IgD-negative memory B cell (primary cell): ENCODE results near the gene SOX5. TPM values are rescaled to one million over a fixed set of nuclear protein-coding genes. Genes with fewer than 3 reads are reported as not detected.

Source experiments
- H3K27ac Mint-ChIP-seq, 3 donors: one replicate each; pipeline ENCODE4 v1.8.0; 2020 to 2022; ENCODE audit warnings: mild to moderate bottlenecking in 3 of 3, mixed read lengths in 3 of 3, moderate library complexity in 1 of 3
- H3K27me3 Mint-ChIP-seq: one replicate; pipeline ENCODE4 v1.8.0; 2021; ENCODE audit warnings: mixed read lengths
- H3K36me3 Mint-ChIP-seq: one replicate; pipeline ENCODE4 v1.8.0; 2020; ENCODE audit warnings: mild to moderate bottlenecking, mixed read lengths
- H3K4me1 Mint-ChIP-seq, 3 donors: one replicate each; pipeline ENCODE4 v1.8.0; 2020 to 2022; ENCODE audit warnings: mixed read lengths in 3 of 3, mild to moderate bottlenecking in 1 of 3
- H3K4me3 Mint-ChIP-seq, 4 donors: one replicate each; pipeline ENCODE4 v1.8.0; 2020 to 2022; ENCODE audit warnings: mild to moderate bottlenecking in 4 of 4, mixed read lengths in 4 of 4, moderate library complexity in 3 of 4
- H3K9me3 Mint-ChIP-seq, 3 donors: one replicate each; pipeline ENCODE4 v1.8.0; 2020 to 2021; ENCODE audit warnings: mixed read lengths in 3 of 3, mild to moderate bottlenecking in 1 of 3
- polyA plus RNA-seq: library from polyadenylated mRNA; unstranded; fragments of 300-500 nt; fragmentation: Illumina TruSeq; gene quantifications from one replicate; pipeline ENCODE4 v1.2.3, GENCODE V29; 2021

Gene SOX5
- polyA plus RNA-seq: 11.0 TPM

DNA sequence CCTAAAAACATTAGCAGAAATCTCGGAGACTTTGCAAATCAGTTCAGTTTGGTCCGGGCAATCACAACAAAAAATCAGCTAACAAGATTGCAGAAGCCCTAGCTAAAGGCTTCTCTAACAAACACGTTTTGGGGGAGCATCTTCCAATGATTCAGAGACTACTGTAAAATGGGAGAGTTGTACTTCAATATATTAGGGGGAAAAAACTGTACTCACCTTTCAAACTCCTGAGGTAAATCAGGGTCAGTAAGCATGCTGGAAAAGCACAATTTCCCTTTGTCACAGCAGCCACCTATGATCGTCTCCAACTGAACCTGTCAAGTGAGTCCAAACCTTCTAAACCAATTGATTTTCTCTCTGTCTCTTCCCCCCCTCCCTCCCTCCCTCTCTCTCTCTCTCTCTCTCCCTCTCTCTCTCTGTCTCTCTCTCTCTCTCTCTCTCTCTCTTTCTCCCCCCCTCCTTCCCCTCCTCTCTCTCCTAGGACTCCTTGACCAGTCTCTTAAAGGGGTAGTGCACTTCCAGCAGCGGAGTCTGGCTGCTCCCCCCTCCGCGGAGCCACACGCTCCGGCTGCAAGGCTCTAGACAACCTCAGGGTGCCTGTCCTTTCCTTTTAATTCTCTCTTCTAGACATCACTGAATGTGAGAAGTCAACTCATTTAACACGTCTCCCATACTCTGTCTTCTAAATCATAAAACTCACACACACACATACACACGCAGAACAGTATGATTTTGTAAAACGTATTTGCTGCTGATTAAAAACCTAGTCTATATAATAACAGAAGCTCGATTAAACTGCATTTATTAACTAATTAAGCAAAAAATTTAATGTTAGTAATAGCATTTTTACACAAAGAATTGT is at the start of gene SOX5:
Gene SOX5 (minus strand): TSS at position 323 of the 862 bp plus-strand sequence. CDS start 69 bp downstream, at position 254.
- no peak within 1 kb of the TSS for H3K27ac Mint-ChIP-seq
- no peaks in the 10 kb centered on the region for H3K4me1 Mint-ChIP-seq
- no peaks in the 10 kb centered on the region for H3K36me3 Mint-ChIP-seq
- H3K9me3 Mint-ChIP-seq: no peaks in the 10 kb centered on the region
- no peak within 1 kb of the TSS for H3K4me3 Mint-ChIP-seq
- H3K27me3 Mint-ChIP-seq: no peaks in the 10 kb centered on the region

DNA sequence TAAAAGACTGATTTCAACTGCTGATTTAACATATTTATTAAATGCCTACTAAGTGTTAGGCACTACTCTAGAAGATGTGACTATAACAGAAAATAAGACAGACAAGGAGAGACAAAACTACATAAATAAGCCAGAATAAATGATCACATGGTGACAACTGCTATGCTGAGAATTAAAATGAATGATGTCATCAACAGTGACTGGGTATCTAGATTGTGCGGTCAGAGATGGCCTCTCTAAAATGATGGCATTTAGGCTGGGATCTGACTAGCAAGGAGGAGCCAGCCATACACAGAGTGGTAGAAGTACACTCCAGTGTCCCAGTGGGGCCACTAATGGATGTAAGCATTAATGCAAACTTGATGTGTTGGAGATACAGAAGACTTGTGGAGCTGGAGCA is 37.6 kb upstream of the SOX5 start:
- Mint-ChIP-seq H3K27ac (no peak overlapping the region), H3K36me3 (peaks cover 4% of the 10 kb centered on the region), H3K4me1 (no peaks in the 10 kb centered on the region), H3K27me3 (no peaks in the 10 kb centered on the region), H3K9me3 (no peaks in the 10 kb centered on the region), H3K4me3 (no peak overlapping the region)

DNA sequence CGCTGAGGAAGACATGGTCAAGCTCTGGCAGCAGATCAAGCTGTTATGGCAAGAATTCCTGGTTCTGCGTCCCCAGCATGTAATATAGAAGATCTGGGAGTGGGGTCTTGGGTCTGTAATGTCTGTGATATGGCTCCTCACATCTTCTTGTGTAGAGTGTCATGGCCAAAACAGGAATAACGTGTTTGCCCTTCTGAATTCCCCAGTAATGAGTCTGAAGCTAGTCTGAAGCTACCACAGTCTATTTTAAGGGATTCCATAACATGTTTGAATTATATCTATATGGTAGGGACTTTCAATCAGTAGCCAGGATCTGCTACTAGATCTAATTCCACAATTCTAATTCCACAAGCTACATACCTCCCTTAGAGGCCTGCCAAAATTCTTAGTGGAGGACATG is 31.4 kb upstream of the SOX5 start:
- Mint-ChIP-seq H3K27me3 (no peaks in the 10 kb centered on the region), H3K27ac (no peak overlapping the region), H3K9me3 (no peaks in the 10 kb centered on the region), H3K4me1 (no peaks in the 10 kb centered on the region), H3K4me3 (no peak overlapping the region), H3K36me3 (no peaks in the 10 kb centered on the region)

DNA sequence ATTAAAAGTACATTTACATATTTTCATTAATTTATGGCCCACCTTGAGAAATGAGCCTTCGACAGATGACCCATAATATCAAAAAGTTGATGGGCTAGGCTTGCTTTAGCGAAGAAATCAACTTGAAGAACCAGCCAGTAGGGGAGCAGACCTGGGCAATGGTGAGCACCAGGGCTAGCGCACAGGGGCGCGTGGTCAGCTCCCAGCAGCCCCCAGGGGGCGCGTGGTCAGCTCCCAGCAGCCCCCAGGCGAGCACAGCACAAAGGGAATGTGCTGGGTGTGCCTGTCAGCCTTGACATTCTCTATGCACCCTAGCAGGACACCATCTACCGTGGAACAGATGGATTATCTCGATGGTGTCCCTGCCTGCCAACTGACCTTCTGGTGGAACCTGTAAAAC is 15.3 kb upstream of the SOX5 start:
- H3K4me1 Mint-ChIP-seq: no peaks in the 10 kb centered on the region
- no peaks in the 10 kb centered on the region for H3K9me3 Mint-ChIP-seq
- H3K4me3 Mint-ChIP-seq: no peak overlapping the region
- no peaks in the 10 kb centered on the region for H3K27me3 Mint-ChIP-seq
- H3K27ac Mint-ChIP-seq: no peak overlapping the region
- no peaks in the 10 kb centered on the region for H3K36me3 Mint-ChIP-seq

DNA sequence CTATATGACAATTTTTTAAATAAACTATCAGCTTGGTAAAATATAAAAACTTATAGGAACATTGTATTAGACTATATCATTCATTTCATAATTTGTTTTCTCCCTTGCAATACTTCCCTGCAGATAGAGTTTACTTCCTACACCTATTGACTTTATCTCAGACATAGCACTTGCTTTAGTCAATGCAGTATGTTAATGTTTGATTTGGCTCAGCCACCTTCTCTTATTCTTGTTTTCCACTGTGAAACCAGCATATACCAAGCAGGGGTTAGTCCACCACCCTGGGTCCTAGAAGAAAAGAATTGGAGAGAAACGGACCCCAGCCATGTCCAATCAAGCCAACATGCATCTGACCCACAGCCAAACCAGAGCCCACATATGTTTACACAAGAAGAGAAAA is 10.4 kb upstream of the SOX5 start:
- no peaks in the 10 kb centered on the region for H3K36me3 Mint-ChIP-seq
- no peaks in the 10 kb centered on the region for H3K9me3 Mint-ChIP-seq
- H3K27ac Mint-ChIP-seq: no peak overlapping the region
- H3K4me1 Mint-ChIP-seq: no peaks in the 10 kb centered on the region
- no peaks in the 10 kb centered on the region for H3K27me3 Mint-ChIP-seq
- no peak overlapping the region for H3K4me3 Mint-ChIP-seq

DNA sequence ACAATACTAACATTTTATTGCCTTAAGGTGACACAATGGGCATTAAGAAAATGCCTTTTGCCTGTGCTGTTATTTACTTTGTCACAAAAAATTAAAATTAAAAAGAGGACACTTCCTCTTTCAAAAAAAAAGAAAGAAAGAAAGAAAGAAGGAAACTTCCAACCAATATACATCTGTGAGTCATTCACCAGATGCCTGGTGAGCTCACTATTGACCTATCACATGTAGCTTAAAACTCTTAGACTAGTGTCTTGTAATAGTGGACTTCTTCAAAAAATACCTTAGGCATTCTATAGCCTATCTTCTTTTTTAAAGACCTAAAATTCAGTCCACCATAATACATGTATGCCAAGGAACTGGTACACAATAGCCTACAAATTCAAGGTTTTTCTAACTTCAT is 4.9 kb upstream of the SOX5 start:
- Mint-ChIP-seq H3K36me3 (no peaks in the 10 kb centered on the region), H3K9me3 (no peaks in the 10 kb centered on the region), H3K4me3 (no peak overlapping the region), H3K27ac (no peak overlapping the region), H3K27me3 (no peaks in the 10 kb centered on the region), H3K4me1 (no peaks in the 10 kb centered on the region)

DNA sequence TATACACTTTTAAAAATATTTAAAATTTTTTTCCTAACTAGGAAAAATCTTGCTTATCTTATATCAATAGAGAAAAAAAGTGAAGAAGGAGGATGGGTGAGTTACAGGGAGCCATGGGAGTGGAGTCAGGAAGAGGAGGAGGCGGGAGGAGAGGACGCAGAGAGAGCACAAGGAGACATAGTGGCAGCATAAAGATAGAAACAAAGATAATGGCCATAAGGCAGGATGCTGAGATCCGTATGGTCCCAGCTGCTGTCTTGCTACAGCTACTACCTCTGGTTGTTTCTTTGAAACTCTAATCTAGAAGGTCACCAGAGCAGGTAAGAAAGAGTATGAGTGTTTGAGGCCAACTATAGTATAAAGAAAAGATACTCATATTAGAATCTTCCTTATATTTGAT is 2.6 kb upstream of the SOX5 start:
- H3K4me3 Mint-ChIP-seq: no peak overlapping the region
- H3K27me3 Mint-ChIP-seq: no peaks in the 10 kb centered on the region
- no peak overlapping the region for H3K27ac Mint-ChIP-seq
- no peaks in the 10 kb centered on the region for H3K9me3 Mint-ChIP-seq
- no peaks in the 10 kb centered on the region for H3K36me3 Mint-ChIP-seq
- H3K4me1 Mint-ChIP-seq: no peaks in the 10 kb centered on the region

DNA sequence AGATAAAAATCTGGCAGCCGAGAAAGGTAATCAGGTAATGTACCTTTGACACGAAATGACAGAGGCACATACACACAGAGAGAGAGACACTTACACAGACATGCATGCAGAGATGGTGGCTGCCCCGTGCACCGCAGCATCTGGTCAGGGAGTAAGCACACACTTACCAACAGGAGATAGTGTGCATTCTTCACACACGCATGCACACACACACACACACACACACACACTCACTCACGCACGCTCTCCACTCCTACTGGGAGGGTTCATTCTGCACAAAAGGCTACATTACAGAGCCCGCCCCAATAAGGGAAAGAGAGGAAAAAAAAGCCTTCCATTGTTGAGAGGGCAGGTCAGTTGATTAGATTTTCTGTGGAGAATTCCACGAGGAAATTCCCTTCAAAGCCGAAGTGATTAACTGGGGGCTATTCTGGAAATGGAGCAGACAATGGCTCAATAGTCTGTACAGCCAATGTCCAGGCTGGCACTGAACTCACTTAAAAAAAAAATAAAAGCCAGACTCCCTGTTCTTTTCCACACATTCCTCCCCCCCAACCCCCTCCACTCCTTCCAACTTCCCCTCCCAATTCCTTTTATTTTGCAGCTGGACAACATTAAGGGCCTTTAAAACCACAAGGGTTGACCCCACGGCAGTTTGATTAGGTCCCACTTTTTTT is 1.4 kb upstream of the SOX5 start:
- Mint-ChIP-seq H3K27me3 (no peaks in the 10 kb centered on the region), H3K36me3 (no peaks in the 10 kb centered on the region), H3K9me3 (no peaks in the 10 kb centered on the region), H3K4me3 (no peak overlapping the region), H3K4me1 (no peaks in the 10 kb centered on the region), H3K27ac (no peak overlapping the region)

DNA sequence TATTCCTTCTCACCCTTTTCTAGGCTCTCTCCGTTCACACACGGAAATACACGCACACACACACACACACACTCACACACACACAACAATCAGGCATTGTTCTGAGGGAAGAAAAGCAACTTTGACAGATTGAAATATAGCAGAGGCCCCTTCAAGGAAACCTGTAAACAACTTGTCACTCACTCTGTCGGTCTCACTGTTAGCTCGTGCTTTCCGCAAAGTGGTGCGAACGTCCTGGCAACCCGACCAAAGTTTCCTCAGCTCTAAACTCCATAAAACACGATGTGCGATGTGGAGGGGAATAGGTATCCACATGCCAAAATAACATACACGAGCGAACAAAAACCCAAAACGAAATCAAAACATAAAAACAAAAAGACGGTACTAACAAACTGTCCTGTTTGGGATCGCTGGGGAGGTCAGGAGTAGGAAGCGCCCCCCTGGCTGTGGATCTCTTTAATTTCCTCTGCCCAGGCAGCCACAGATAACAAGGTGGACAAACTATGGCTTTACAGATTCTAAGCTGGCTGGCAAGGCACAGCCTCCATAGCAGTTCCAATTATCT is 822 bp upstream of the SOX5 start:
- Mint-ChIP-seq H3K27ac (no peak overlapping the region), H3K4me1 (no peaks in the 10 kb centered on the region), H3K4me3 (no peak overlapping the region), H3K36me3 (no peaks in the 10 kb centered on the region), H3K9me3 (no peaks in the 10 kb centered on the region), H3K27me3 (no peaks in the 10 kb centered on the region)

DNA sequence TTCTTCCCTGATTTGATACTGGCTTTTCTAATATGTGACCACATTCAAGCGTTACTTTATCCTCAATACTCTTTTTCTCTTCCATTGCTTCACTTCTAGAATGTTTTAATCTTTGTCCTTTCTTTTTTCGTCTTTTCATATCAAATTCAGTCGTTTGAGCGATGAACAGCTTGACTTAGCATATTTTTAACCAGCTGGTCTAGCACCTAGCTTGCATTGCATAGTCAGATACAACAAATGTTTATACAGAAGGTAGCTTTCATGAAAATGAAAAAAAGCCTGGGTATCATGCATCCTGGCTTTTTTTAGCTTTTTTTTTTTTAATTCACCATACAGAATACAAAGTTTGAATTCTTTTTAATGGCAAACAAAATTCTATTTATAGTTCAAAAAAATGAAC is 1.2 kb downstream of the SOX5 start:
- H3K4me3 Mint-ChIP-seq: no peak overlapping the region
- no peaks in the 10 kb centered on the region for H3K9me3 Mint-ChIP-seq
- H3K27ac Mint-ChIP-seq: no peak overlapping the region
- no peaks in the 10 kb centered on the region for H3K36me3 Mint-ChIP-seq
- H3K4me1 Mint-ChIP-seq: no peaks in the 10 kb centered on the region
- H3K27me3 Mint-ChIP-seq: no peaks in the 10 kb centered on the region

DNA sequence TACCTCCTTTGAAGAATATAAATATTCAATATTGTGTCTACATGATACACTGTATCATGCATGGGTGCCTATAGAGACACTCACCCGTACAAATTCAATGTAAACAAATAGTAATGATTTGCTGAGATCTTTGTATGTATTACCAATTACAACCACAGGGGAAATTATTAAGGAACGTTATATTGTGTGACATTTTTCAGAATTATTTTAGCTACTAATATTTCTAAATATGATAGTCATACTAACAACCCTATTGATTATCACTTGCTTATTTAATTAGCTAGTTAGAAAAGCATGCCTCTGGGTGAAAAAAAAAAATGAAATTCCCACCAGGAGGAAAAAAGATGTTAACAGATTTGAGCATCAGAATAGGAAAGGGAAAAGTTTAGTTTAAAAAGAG is 2.1 kb downstream of the SOX5 start:
- no peaks in the 10 kb centered on the region for H3K9me3 Mint-ChIP-seq
- no peaks in the 10 kb centered on the region for H3K36me3 Mint-ChIP-seq
- no peak overlapping the region for H3K4me3 Mint-ChIP-seq
- H3K27me3 Mint-ChIP-seq: no peaks in the 10 kb centered on the region
- no peak overlapping the region for H3K27ac Mint-ChIP-seq
- no peaks in the 10 kb centered on the region for H3K4me1 Mint-ChIP-seq

DNA sequence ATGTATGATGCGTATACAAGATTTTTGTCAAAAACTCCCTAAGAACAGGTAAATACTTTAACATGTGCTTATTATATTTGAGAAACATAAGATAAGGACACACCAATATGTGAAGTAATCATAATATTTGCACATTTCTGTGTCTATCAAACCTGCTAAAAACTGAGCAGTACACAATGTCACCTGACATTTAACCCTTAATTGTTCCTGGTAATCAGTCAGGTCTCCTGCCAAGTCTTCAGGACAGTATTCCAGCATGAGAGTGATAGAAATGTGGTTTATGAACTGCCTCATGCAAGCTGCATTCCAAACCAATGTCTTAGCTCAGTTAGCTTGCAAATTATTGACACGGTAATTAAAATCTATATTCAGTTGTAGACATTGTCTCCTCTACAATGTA is 4.2 kb downstream of the SOX5 start:
- Mint-ChIP-seq H3K27ac (no peak overlapping the region), H3K27me3 (no peaks in the 10 kb centered on the region), H3K4me1 (no peaks in the 10 kb centered on the region)

DNA sequence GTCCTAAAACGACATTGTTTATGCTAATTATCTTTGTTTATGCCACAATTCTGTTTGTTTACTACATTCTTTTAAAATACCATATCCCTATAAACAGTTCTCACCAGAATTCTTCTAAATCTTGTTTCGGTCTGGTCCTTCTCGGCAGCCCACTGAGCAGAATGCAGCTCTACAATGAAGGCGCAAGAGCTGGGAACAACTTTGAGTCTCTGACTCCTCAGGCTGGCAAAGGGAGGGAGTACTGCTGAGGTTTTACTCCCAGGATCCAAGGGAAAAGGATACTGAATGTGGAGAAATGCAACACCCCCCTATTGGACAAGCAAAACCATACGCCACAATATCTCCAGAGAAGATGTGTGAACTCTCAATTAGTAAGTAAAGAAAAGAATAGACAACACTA is 5.4 kb downstream of the SOX5 start:
- Mint-ChIP-seq H3K27ac (no peak overlapping the region), H3K36me3 (no peaks in the 10 kb centered on the region), H3K4me3 (no peak overlapping the region), H3K9me3 (no peaks in the 10 kb centered on the region), H3K4me1 (no peaks in the 10 kb centered on the region), H3K27me3 (no peaks in the 10 kb centered on the region)

More for the DNA sequence above, 4.2 kb downstream of the SOX5 start:
- Mint-ChIP-seq H3K36me3 (no peaks in the 10 kb centered on the region), H3K4me3 (no peak overlapping the region), H3K9me3 (no peaks in the 10 kb centered on the region)

DNA sequence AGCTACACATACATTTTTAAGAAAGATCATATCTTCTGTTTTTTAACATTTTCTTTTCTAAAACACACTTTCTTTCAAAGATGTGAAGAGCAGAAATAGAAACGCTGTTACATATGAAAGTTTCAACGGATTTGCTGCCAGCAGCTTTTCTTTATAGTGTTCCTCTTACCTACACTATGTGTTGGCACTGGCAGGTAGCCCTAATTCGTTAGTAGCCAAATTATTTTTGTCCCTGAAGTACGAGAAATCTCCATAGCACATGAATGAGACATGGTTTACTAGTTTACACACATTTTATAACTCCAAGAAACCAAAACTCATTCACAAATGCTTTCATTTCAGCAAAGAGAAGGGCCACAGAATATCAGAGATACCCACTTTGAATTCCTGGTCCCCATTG is 6.6 kb downstream of the SOX5 start:
- Mint-ChIP-seq H3K4me1 (no peaks in the 10 kb centered on the region), H3K36me3 (no peaks in the 10 kb centered on the region), H3K9me3 (no peaks in the 10 kb centered on the region), H3K27me3 (no peaks in the 10 kb centered on the region), H3K4me3 (no peak overlapping the region), H3K27ac (no peak overlapping the region)

DNA sequence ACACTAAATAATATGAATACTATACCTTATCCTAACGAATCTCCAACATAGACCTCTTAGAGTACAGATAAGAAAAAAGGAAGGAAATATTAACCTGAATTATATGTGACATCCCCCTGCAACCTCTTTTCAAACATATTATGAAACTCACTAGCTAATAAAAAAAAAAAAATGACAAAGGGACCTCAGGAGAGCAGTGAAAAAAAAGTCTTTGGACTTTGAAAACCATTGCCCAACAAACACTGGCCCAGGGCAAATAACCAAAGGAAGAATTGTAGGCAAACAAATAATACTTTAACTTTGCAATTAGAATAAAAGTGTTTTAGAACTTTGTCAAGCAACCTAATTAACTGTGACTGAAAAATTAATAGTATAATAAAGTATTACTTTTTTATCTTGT is 7.7 kb downstream of the SOX5 start:
- Mint-ChIP-seq H3K4me1 (no peaks in the 10 kb centered on the region), H3K36me3 (no peaks in the 10 kb centered on the region), H3K9me3 (no peaks in the 10 kb centered on the region), H3K27me3 (no peaks in the 10 kb centered on the region), H3K27ac (no peak overlapping the region), H3K4me3 (no peak overlapping the region)

DNA sequence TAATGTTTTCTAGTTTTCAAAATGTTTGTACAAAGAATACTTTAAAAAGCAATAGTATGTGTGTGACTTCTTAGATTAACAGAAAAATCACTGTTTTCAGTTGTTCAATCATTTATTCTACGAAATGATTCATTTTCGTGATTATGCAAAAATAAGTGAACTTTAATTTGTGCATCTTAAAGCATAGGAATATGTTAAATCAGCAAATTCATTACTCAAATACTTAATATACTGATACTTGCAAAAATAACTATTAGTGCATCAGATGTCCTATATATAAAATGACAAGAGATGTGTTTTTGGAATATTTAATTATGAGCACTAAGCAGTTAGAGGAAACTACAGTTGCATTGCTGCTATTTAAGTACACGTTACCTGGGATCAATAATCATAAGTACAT is 11.0 kb downstream of the SOX5 start:
- Mint-ChIP-seq H3K9me3 (no peaks in the 10 kb centered on the region), H3K27ac (no peak overlapping the region), H3K27me3 (no peaks in the 10 kb centered on the region), H3K4me3 (no peak overlapping the region), H3K4me1 (no peaks in the 10 kb centered on the region), H3K36me3 (no peaks in the 10 kb centered on the region)
